HG03135 (cell line): ENCODE results near the gene ZNF311.
"Not testable (repeated sequence)": the region's sequence is repeated elsewhere in the genome, so short reads cannot be mapped to it uniquely, and the experiment has no call there.

ENCODE experiments used
- ATAC-seq: cut with Tn5 transposase; IDR thresholded peaks from one replicate; pipeline ENCODE4 v1.9.1; 2021; ENCODE audit warnings: mild to moderate bottlenecking, moderate library complexity; ENCODE audit not compliant: unreplicated experiment

ZNF311 gene

GRCh38 chr6:28983838-28984237 lies 21.3 kb downstream of the ZNF311 start:
- ATAC-seq, result no peak

GRCh38 chr6:28982476-28983266 lies 22.4 kb downstream of the ZNF311 start:
- ATAC-seq, result no peak

GRCh38 chr6:28981833-28982475 lies 23.2 kb downstream of the ZNF311 start:
- ATAC-seq, result peak; percentile 52

GRCh38 chr6:28981431-28981832 lies 23.7 kb downstream of the ZNF311 start:
- peak; percentile 27 for ATAC-seq

GRCh38 chr6:28980852-28981430 lies 24.2 kb downstream of the ZNF311 start:
- ATAC-seq, result peak; percentile 50

GRCh38 chr6:28980137-28980851 lies 24.8 kb downstream of the ZNF311 start:
- ATAC-seq, result no peak

GRCh38 chr6:28979679-28980078 lies 25.4 kb downstream of the ZNF311 start:
- ATAC-seq, result no peak

GRCh38 chr6:28978959-28979561 lies 26.1 kb downstream of the ZNF311 start:
- ATAC-seq, result no peak

GRCh38 chr6:28978133-28978491 lies 27.0 kb downstream of the ZNF311 start:
- no peak for ATAC-seq

- ATAC-seq, result no peak
Measured at GRCh38 chr6:28977341-28978132, 27.6 kb downstream of the ZNF311 start.

- ATAC-seq, result no peak
Measured at GRCh38 chr6:28976677-28977076, 28.4 kb downstream of the ZNF311 start.

GRCh38 chr6:28974505-28974904 lies 30.6 kb downstream of the ZNF311 start:
- ATAC-seq, result no peak

- not testable (repeated sequence) for ATAC-seq
Measured at GRCh38 chr6:28970056-28970455, 35.1 kb downstream of the ZNF311 start.

- no peak for ATAC-seq
Measured at GRCh38 chr6:28969129-28969528, 36.0 kb downstream of the ZNF311 start.

- no peak for ATAC-seq
Measured at GRCh38 chr6:28968476-28968875, 36.6 kb downstream of the ZNF311 start.

- no peak for ATAC-seq
Measured at GRCh38 chr6:28965706-28966105, 39.4 kb downstream of the ZNF311 start.

GRCh38 chr6:28960846-28961500 lies 44.1 kb downstream of the ZNF311 start:
- ATAC-seq, result no peak

- ATAC-seq, result not testable (repeated sequence)
Measured at GRCh38 chr6:28958561-28959243, 46.4 kb downstream of the ZNF311 start.

- not testable (repeated sequence) for ATAC-seq
Measured at GRCh38 chr6:28957795-28958314, 47.3 kb downstream of the ZNF311 start.
